Cardiac muscle cell (in vitro differentiated cells and primary cell): Measurements from ENCODE around the gene REL. TPM values are rescaled to one million over a fixed set of nuclear protein-coding genes. Genes with fewer than 3 reads are reported as not detected.
"Not testable (repeated sequence)": the region's sequence is repeated elsewhere in the genome, so short reads cannot be mapped to it uniquely, and the experiment has no call there.

Source experiments
- DNase-seq, 2 donors: peaks; one replicate each; pipeline versions ENCODE4 v3.0.0 to v3.0.0-alpha.2; 2010 to 2017; ENCODE audit warnings: low read depth in 1 of 2, low spot score in 1 of 2
- H3K27ac ChIP-seq: fragments of 200-600 bp; sonication (generic); 2 replicates; pipeline ENCODE4 v1.5.1; 2016
- H3K27me3 ChIP-seq: fragments of 200-600 bp; sonication (generic); 2 replicates; pipeline ENCODE4 v1.6.0; 2016; ENCODE audit warnings: control low read depth
- H3K36me3 ChIP-seq: fragments of 200-600 bp; sonication (generic); 2 replicates; pipeline ENCODE4 v1.5.1; 2016; ENCODE audit warnings: control low read depth
- H3K4me1 ChIP-seq: fragments of 200-600 bp; sonication (generic); 2 replicates; pipeline ENCODE4 v1.8.1; 2017; ENCODE audit warnings: low read depth, mild to moderate bottlenecking, mixed run types
- H3K4me3 ChIP-seq: fragments of 200-600 bp; sonication (generic); 2 replicates; pipeline ENCODE4 v1.5.1; 2016; ENCODE audit warnings: mild to moderate bottlenecking
- H3K9me3 ChIP-seq: fragments of 200-600 bp; sonication (generic); 2 replicates; pipeline ENCODE4 v1.5.1; 2017; ENCODE audit warnings: low read depth, mild to moderate bottlenecking, control low read depth
- polyA plus RNA-seq: library from polyadenylated mRNA; unstranded; fragments of >200 nt; fragmentation: Nextera tagmentation; extraction: Ambion mirVana; gene quantifications from 2 replicates; pipeline ENCODE4 v1.2.1, GENCODE V29; 2016
- total RNA-seq: library from RNA; depleted of rRNA; stranded (reverse); fragments of >200 nt; gene quantifications from 2 replicates; pipeline ENCODE4 v1.2.3, GENCODE V29; 2016
- TF ChIP-seq, protein P1 (sequence below): IDR thresholded peaks from 2 replicates; pipeline ENCODE4 v1.5.1; 2012; ENCODE audit warnings: low read depth, mild to moderate bottlenecking, low read length

The REL gene
- total and polyA plus RNA-seq, 2 experiments from 2014 or later: 7.6 to 11.5 TPM

DNA sequence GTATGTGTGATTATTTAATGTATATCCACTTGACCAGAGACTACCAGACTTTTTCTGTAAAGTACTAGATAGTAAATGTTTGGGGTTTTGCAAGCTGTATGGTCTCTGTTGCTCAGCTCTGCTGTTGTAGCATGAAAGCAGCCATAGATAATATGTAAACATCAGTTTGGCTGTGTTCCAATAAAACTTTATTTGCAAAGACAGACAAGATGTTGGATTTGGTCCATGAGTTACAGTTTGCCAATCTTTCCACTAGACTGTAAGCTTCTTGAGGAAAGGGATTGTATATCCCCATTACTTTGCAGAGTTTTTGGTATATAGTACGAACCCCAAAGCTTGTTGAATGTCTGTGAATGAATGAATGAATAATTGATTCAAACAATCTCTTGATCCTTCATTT is 17.2 kb downstream of the REL start:
- Histone ChIP-seq H3K9me3 (no peaks in the 10 kb centered on the region), H3K36me3 (peaks cover 30% of the 10 kb centered on the region), H3K4me3 (no peak overlapping the region), H3K27ac (no peak overlapping the region), H3K27me3 (no peaks in the 10 kb centered on the region), H3K4me1 (no peaks in the 10 kb centered on the region)
- TF ChIP-seq, protein P1, sequence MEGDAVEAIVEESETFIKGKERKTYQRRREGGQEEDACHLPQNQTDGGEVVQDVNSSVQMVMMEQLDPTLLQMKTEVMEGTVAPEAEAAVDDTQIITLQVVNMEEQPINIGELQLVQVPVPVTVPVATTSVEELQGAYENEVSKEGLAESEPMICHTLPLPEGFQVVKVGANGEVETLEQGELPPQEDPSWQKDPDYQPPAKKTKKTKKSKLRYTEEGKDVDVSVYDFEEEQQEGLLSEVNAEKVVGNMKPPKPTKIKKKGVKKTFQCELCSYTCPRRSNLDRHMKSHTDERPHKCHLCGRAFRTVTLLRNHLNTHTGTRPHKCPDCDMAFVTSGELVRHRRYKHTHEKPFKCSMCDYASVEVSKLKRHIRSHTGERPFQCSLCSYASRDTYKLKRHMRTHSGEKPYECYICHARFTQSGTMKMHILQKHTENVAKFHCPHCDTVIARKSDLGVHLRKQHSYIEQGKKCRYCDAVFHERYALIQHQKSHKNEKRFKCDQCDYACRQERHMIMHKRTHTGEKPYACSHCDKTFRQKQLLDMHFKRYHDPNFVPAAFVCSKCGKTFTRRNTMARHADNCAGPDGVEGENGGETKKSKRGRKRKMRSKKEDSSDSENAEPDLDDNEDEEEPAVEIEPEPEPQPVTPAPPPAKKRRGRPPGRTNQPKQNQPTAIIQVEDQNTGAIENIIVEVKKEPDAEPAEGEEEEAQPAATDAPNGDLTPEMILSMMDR: no peak
- no peak for DNase-seq

DNA sequence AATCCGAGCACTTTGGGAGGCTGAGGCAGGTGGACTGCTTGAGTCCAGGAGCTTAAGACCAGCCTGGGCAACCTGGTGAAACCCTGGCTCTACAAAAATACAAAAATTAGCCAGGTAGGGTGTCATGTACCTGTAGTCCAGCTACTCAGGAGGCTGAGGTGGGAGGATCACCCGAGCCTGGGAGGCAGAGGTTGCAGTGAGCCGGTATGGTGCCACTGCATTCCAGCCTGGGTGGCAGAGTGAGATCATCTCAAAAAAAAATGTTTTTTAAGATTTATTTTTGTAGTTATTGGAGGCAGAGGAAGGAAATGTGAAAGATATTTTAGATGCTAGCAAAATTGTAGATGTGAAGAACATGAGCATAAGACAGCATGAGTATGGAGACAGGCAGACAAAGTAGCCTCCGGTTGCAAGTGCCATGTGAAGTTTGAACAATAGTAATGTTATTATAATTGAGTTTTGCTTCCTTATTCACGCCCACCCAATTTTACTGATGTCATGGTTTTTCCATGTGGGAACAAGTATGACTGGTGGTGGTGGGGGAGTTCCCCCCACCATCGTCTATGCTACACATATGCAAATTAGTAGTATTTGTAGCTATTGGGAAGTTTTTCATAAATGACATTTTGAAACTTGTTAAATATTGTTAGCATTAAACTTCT is 18.0 kb downstream of the REL start:
- no peak overlapping the region for H3K27ac ChIP-seq
- TF ChIP-seq, protein P1: no peak
- H3K4me1 ChIP-seq: no peaks in the 10 kb centered on the region
- no peak overlapping the region for H3K4me3 ChIP-seq
- no peaks in the 10 kb centered on the region for H3K27me3 ChIP-seq
- H3K9me3 ChIP-seq: no peaks in the 10 kb centered on the region
- no peak for DNase-seq
- H3K36me3 ChIP-seq: peaks cover 30% of the 10 kb centered on the region

DNA sequence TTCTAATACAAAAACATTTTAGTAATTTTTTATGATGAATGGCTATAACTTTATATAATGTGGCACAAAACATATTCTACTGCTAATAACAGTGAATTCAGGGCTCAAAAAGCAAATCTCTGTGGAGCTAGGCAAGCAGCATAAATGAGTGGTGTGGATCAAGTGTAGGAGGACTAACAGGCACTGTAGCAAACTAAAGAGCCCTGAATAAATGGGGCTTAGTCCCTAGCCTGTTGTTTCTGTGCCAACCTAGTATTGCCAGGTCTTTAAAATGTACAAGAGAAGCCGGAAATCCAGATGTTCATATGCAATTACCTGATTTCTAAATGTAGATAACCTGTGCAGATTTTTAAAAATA is 18.5 kb downstream of the REL start:
- no peaks in the 10 kb centered on the region for H3K4me1 ChIP-seq
- H3K9me3 ChIP-seq: no peaks in the 10 kb centered on the region
- H3K36me3 ChIP-seq: peaks cover 28% of the 10 kb centered on the region
- H3K27me3 ChIP-seq: no peaks in the 10 kb centered on the region
- no peak overlapping the region for H3K4me3 ChIP-seq
- DNase-seq: no peak
- no peak overlapping the region for H3K27ac ChIP-seq
- TF ChIP-seq, protein P1: no peak

DNA sequence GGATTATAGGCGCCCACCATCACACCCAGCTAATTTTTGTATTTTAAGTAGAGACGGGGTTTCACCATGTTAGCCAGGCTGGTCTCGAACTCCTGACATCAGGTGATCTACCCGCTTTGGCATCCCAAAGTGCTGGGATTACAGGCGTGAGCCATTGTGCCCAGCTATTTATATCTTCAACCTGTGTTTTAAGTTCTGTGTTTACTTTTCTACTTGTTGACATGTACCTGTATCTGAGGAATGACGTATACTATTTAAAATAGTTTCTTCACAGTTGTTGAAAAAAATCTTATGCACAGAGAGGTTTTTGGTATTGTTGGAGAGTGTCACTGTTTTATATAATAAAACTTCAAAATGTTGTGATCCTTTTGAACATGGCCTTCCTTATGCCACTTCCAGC is 19.9 kb downstream of the REL start:
- not testable (repeated sequence) for DNase-seq, H3K4me1 ChIP-seq, H3K27ac ChIP-seq, H3K4me3 ChIP-seq, H3K27me3 ChIP-seq, H3K9me3 ChIP-seq
- H3K36me3 ChIP-seq: peaks cover 23% of the 10 kb centered on the region

DNA sequence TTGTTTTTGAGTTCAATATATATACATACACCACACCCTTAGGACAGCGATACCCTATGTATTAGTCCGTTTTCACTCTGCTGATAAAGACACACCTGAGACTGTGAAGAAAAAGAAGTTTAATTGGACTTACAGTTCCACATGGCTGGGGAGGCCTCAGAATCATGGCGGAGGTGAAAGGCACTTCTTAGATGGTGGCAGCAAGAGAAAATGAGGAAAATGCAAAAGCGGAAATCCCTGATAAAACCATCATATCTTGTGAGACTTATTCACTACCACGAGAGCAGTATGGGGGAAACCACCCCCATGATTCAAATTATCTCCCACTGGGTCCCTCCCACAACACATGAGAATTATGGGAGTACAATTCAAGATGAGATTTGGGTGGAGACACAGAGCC is 24.5 kb downstream of the REL start:
- H3K4me1 ChIP-seq, DNase-seq, H3K27me3 ChIP-seq, H3K27ac ChIP-seq, H3K4me3 ChIP-seq, H3K9me3 ChIP-seq: not testable (repeated sequence)
- H3K36me3 ChIP-seq: peaks cover 12% of the 10 kb centered on the region

DNA sequence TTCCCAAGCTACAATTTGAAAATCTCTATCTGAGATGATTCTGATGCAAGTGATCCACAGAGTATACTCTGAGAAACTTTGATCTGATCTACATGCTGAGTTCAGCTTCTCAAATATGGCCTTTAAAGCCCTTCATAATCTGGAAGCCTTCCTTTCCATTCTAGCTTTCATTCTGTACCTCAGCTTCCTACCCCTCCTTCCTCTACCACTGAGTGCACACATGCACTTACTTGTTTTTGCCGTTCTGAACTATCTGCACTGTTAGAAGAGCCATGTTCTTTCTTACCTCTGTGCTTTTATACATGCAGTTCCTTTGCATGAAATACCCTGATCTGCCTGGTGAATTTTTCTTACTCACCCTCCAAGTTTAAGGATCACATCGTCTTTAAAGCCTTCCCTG is 25.0 kb downstream of the REL start:
- H3K9me3 ChIP-seq: no peaks in the 10 kb centered on the region
- TF ChIP-seq, protein P1: no peak
- DNase-seq: no peak
- no peaks in the 10 kb centered on the region for H3K4me1 ChIP-seq
- peaks cover 10% of the 10 kb centered on the region for H3K36me3 ChIP-seq
- no peaks in the 10 kb centered on the region for H3K27me3 ChIP-seq
- H3K4me3 ChIP-seq: no peak overlapping the region
- H3K27ac ChIP-seq: no peak overlapping the region

DNA sequence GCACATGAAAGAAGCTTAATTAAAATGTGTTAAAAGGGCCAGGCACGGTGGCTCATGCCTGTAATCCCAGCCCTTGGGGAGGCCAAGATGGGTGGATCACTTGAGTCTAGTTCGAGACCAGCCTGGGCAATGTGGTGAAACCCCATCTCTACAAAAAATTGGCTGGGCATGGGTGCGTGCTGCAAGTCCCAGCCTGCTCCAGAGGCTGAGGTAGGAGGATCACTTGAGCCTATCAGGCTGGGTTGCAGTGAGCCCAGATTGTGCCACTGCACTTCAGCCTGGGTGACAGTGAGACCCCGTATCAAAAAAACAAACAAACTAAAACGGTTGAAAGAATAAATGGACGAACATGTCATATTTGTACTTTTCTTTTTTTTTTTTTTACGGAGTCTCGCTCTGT is 26.0 kb downstream of the REL start:
- no peak for DNase-seq
- Histone ChIP-seq H3K27ac (no peak overlapping the region), H3K27me3 (no peaks in the 10 kb centered on the region), H3K4me3 (no peak overlapping the region), H3K9me3 (no peaks in the 10 kb centered on the region), H3K4me1 (no peaks in the 10 kb centered on the region), H3K36me3 (peaks cover 4% of the 10 kb centered on the region)
- TF ChIP-seq, protein P1: no peak
